Endothelial cell of umbilical vein (primary cell): Measurements from ENCODE around the gene ANGPTL2. TPM values are rescaled to one million over a fixed set of nuclear protein-coding genes. Genes with fewer than 3 reads are reported as not detected.

Source experiments
- BruUV-seq: library from RNA; stranded (reverse); fragments of 400-500 nt; replicated peaks from 2 replicates; lab custom pipeline; 2021; lab: Mats Ljungman, UMichigan
- CTCF ChIA-PET: fragments of 300-600, 350-600 bp; sonication (Branson Sonifier 250); formaldehyde crosslinking; loops from one replicate; lab custom pipeline; 2021; ENCODE audit warnings: antibody characterized with exemption, inconsistent platforms; lab: Charles Lee
- POLR2A ChIA-PET: fragments of 300-600, 350-600 bp; sonication (Branson Sonifier 250); formaldehyde crosslinking; loops from one replicate; lab custom pipeline; 2021; ENCODE audit warnings: antibody characterized with exemption, inconsistent platforms; lab: Charles Lee
- DNase-seq: peaks from one replicate; pipeline ENCODE4 v3.0.0-alpha.2; 2011; ENCODE audit warnings: low read depth, low spot score
- FAIRE-seq: peaks from 2 replicates; lab custom pipeline; 2011; peaks lifted over from hg19 to GRCh38; lab: Jason Lieb, UNC
- H2AFZ ChIP-seq: 2 replicates; pipeline ENCODE4 v1.6.0; 2012; ENCODE audit warnings: low read depth, low read length, control low read depth, inconsistent platforms
- H3K27ac ChIP-seq: 2 replicates; pipeline ENCODE4 v1.5.1; 2011; ENCODE audit warnings: low read depth, mild to moderate bottlenecking, control low read depth, low read length, moderate library complexity; ENCODE audit not compliant: insufficient read depth
- H3K27me3 ChIP-seq, 2 experiments: 2 replicates each; pipeline versions ENCODE4 v1.6.0 to v1.6.1; 2011; ENCODE audit warnings: low read length in 2 of 2, mixed read lengths in 1 of 2; ENCODE audit not compliant: control insufficient read depth in 2 of 2, insufficient read depth in 2 of 2
- H3K36me3 ChIP-seq, 2 experiments: 2 replicates in 1 of 2; 3 replicates in 1 of 2; pipeline ENCODE4 v1.5.1; 2011; ENCODE audit warnings: low read length in 2 of 2, mild to moderate bottlenecking in 1 of 2, moderate library complexity in 1 of 2; ENCODE audit not compliant: control insufficient read depth in 2 of 2, insufficient read depth in 2 of 2; ENCODE audit errors: extremely low read depth in 1 of 2
- H3K4me1 ChIP-seq: 3 replicates; pipeline ENCODE4 v1.5.1; 2011; ENCODE audit warnings: mild to moderate bottlenecking, low read length; ENCODE audit not compliant: control insufficient read depth, insufficient read depth; ENCODE audit errors: extremely low read depth
- H3K4me2 ChIP-seq: 2 replicates; pipeline ENCODE4 v1.6.1; 2011; ENCODE audit warnings: low read length, control low read depth, mixed read lengths; ENCODE audit not compliant: insufficient read depth
- H3K4me3 ChIP-seq, 3 experiments: fragments of 200-600 bp in 1 of 3; sonication (generic), shearing (Covaris generic) in 1 of 3; replicated peaks in 1 of 3; 2 replicates each; pipeline ENCODE4 v1.5.1; 2011 to 2016; ENCODE audit warnings: control low read depth in 3 of 3, low read length in 3 of 3, mild to moderate bottlenecking in 2 of 3, inconsistent platforms in 1 of 3, low read depth in 1 of 3, moderate library complexity in 1 of 3; ENCODE audit not compliant: insufficient read depth in 1 of 3
- H3K79me2 ChIP-seq: 2 replicates; pipeline ENCODE4 v1.6.0; 2012; ENCODE audit warnings: low read length, inconsistent platforms; ENCODE audit not compliant: control insufficient read depth, insufficient read depth
- H3K9ac ChIP-seq: replicated peaks from 2 replicates; pipeline ENCODE3; 2011; ENCODE audit warnings: low read length, control low read depth; ENCODE audit not compliant: insufficient read depth; ENCODE audit errors: extremely low read depth
- H3K9me1 ChIP-seq: replicated peaks from 3 replicates; pipeline ENCODE4 v1.6.0; 2011; ENCODE audit warnings: mild to moderate bottlenecking, low read length; ENCODE audit not compliant: control insufficient read depth, insufficient read depth; ENCODE audit errors: extremely low read depth
- H3K9me3 ChIP-seq: replicated peaks from 2 replicates; pipeline ENCODE4 v1.5.1; 2012; ENCODE audit warnings: low read length, inconsistent platforms; ENCODE audit not compliant: control insufficient read depth, insufficient read depth
- H4K20me1 ChIP-seq: replicated peaks from 2 replicates; pipeline ENCODE3; 2011; ENCODE audit warnings: mild to moderate bottlenecking, low read length; ENCODE audit not compliant: control insufficient read depth, insufficient read depth; ENCODE audit errors: extremely low read depth
- EZH2 ChIP-seq: IDR thresholded peaks from 2 replicates; pipeline ENCODE4 v1.6.1; 2012; ENCODE audit warnings: borderline replicate concordance, low read depth, mild to moderate bottlenecking, moderate library complexity, low read length, inconsistent platforms; ENCODE audit not compliant: severe bottlenecking
- FOS ChIP-seq: IDR thresholded peaks from 2 replicates; pipeline ENCODE4 v1.6.1; 2011; ENCODE audit warnings: mild to moderate bottlenecking, low read length, moderate library complexity, borderline replicate concordance; ENCODE audit not compliant: insufficient read depth
- GATA2 ChIP-seq: IDR thresholded peaks from 2 replicates; pipeline ENCODE4 v1.7.0; 2011; ENCODE audit warnings: low read depth, mild to moderate bottlenecking, moderate library complexity, mixed read lengths, low read length; ENCODE audit not compliant: insufficient read length, insufficient read depth
- JUN ChIP-seq: IDR thresholded peaks from 2 replicates; pipeline ENCODE4 v1.6.1; 2011; ENCODE audit warnings: borderline replicate concordance, low read depth; ENCODE audit not compliant: insufficient read length, insufficient read depth
- MYC ChIP-seq: IDR thresholded peaks from one replicate; pipeline ENCODE4 v1.6.1; 2011; ENCODE audit warnings: mild to moderate bottlenecking, low read depth, low read length
- POLR2A ChIP-seq: IDR thresholded peaks from 2 replicates; pipeline ENCODE4 v1.6.1; 2012; ENCODE audit warnings: low read depth, mild to moderate bottlenecking, control low read depth, low read length
- POLR2AphosphoS5 ChIP-seq: IDR thresholded peaks from 2 replicates; pipeline ENCODE4 v1.6.1; 2012; ENCODE audit warnings: low read depth, mild to moderate bottlenecking, control low read depth, low read length, moderate library complexity; ENCODE audit not compliant: insufficient read depth
- dilution Hi-C: fragments of 300-500 bp; cut with MboI; formaldehyde crosslinking; loops from one replicate; pipeline ENCODE4 v1.15.0; 2019; ENCODE audit warnings: low sequenced_read_pairs; ENCODE audit not compliant: extremely low pct_ligation_motif_present
- intact Hi-C: fragments of 100-400 bp; cut with micrococcal nuclease; formaldehyde crosslinking; loops from one replicate; pipeline ENCODE4 v1.10.0; 2022
- polyA plus RNA-seq, 4 experiments: library from polyadenylated mRNA; depleted of rRNA in 3 of 4; stranded (reverse) in 3 of 4; unstranded in 1 of 4; fragments of >200 nt; gene quantifications; 2 replicates each; pipeline versions ENCODE4 v1.2.1 to v1.2.3, GENCODE V29; 2011 to 2012; ENCODE audit warnings: missing spikeins in 1 of 4
- total RNA-seq: library from RNA; stranded (reverse); gene quantifications from 2 replicates; pipeline ENCODE4 v1.2.3, GENCODE V29; 2021
- TF ChIP-seq, protein P1 (sequence below): IDR thresholded peaks from 2 replicates; pipeline ENCODE4 v1.6.1; 2011; ENCODE audit not compliant: insufficient read depth, insufficient read length
- TF ChIP-seq, protein P2 (sequence below), 2 donors: IDR thresholded peaks; 1 replicate in 1 of 2; 2 replicates in 1 of 2; pipeline ENCODE4 v1.5.1; 2011; ENCODE audit warnings: low read length in 2 of 2, mild to moderate bottlenecking in 2 of 2, moderate library complexity in 2 of 2, control low read depth in 1 of 2, inconsistent platforms in 1 of 2, low read depth in 1 of 2; ENCODE audit not compliant: insufficient read depth in 1 of 2; ENCODE audit errors: extremely low read depth in 1 of 2

Gene ANGPTL2
- total and polyA plus RNA-seq, 2 donors (not counting 3 experiments of a cell fraction or from before 2014, with no cell fraction given) = 15.1 to 24.5 TPM

DNA sequence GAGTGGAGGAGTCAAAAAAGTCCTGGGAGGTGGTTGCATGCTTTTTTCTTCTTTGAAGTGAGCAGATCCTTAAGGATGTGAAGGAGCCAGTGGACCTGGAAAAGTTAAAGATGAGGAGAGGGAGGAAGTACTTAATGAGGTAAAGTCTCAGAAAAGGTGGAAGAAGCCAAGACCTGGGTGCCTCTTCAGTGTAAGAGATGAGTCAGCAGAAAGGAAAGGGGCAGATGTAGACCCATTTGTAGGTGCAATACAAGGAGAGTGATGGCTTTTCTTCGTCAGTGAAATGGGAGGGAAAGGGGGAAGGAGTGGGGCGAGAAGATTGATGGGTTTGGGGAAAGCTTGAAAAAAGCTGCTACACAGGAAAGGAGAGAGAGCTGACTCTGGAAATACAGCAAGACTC lies 82.9 kb downstream of the ANGPTL2 start:
- no peaks in the 10 kb centered on the region for H3K4me1 ChIP-seq
- FAIRE-seq = no peak
- H3K4me2 ChIP-seq = no peak overlapping the region
- dilution Hi-C loops = no loop called here
- ChIA-PET CTCF (no interaction called here), POLR2A (interaction anchor here (0.8 kb wide), 1 partner anchor 206 kb away, joined by 3 read pairs; no protein-coding TSS in a partner anchor)
- no peaks in the 10 kb centered on the region for H3K36me3 ChIP-seq
- intact Hi-C loops = no loop called here
- BruUV-seq = no TSS peak
- H4K20me1 ChIP-seq = no peaks in the 10 kb centered on the region
- no peak for DNase-seq
- no peaks in the 10 kb centered on the region for H3K79me2 ChIP-seq
- H3K9me3 ChIP-seq = no peaks in the 10 kb centered on the region
- no peaks in the 10 kb centered on the region for H3K27me3 ChIP-seq
- no peak overlapping the region for H3K9ac ChIP-seq
- no peak overlapping the region for H3K27ac ChIP-seq
- no peak overlapping the region for H3K4me3 ChIP-seq
- TF ChIP-seq GATA2 (no peak), EZH2 (no peak), POLR2AphosphoS5 (no peak), FOS (no peak), MYC (no peak), JUN (no peak), POLR2A (no peak)
- TF ChIP-seq, protein P1, sequence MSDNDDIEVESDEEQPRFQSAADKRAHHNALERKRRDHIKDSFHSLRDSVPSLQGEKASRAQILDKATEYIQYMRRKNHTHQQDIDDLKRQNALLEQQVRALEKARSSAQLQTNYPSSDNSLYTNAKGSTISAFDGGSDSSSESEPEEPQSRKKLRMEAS = no peak
- TF ChIP-seq, protein P2, sequence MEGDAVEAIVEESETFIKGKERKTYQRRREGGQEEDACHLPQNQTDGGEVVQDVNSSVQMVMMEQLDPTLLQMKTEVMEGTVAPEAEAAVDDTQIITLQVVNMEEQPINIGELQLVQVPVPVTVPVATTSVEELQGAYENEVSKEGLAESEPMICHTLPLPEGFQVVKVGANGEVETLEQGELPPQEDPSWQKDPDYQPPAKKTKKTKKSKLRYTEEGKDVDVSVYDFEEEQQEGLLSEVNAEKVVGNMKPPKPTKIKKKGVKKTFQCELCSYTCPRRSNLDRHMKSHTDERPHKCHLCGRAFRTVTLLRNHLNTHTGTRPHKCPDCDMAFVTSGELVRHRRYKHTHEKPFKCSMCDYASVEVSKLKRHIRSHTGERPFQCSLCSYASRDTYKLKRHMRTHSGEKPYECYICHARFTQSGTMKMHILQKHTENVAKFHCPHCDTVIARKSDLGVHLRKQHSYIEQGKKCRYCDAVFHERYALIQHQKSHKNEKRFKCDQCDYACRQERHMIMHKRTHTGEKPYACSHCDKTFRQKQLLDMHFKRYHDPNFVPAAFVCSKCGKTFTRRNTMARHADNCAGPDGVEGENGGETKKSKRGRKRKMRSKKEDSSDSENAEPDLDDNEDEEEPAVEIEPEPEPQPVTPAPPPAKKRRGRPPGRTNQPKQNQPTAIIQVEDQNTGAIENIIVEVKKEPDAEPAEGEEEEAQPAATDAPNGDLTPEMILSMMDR (IDR thresholded peaks at IDR 0.05; ENCODE audit: extremely low read depth in 1 of 2, insufficient read depth in 1 of 2, low read depth in 1 of 2, low read length in 2 of 2) = no peak
- no peaks in the 10 kb centered on the region for H3K9me1 ChIP-seq
- H2AFZ ChIP-seq = no peak overlapping the region
